Stimulated activated naive B cell treated with anti-CD40 and anti-IgM and Interleukin-4, amounts not matched to agents 10 μg/mL and 1 μg/mL and 100 μg/mL, for 72 hours (primary cell): ENCODE results near the gene ITGB4.

ENCODE experiments used
- ATAC-seq, 2 donors: fragments of 150-1000 bp; cut with Tn5 transposase; replicated peaks; 2 replicates each; pipeline ENCODE4 v1.10.0; 2021; ENCODE audit warnings: moderate library complexity in 1 of 2
- DNase-seq: peaks from one replicate; pipeline ENCODE4 v3.0.0; 2021
- H3K27ac Mint-ChIP-seq: one replicate; pipeline ENCODE4 v1.8.0; 2022; ENCODE audit warnings: mild to moderate bottlenecking, mixed read lengths
- H3K27me3 Mint-ChIP-seq, 2 donors: one replicate each; pipeline ENCODE4 v1.8.0; 2022; ENCODE audit warnings: mixed read lengths in 2 of 2
- H3K36me3 Mint-ChIP-seq, 2 donors: one replicate each; pipeline ENCODE4 v1.8.0; 2022; ENCODE audit warnings: mixed read lengths in 2 of 2, mild to moderate bottlenecking in 1 of 2
- H3K4me1 Mint-ChIP-seq, 2 donors: one replicate each; pipeline ENCODE4 v1.8.0; 2022; ENCODE audit warnings: mixed read lengths in 2 of 2, mild to moderate bottlenecking in 1 of 2
- H3K4me3 Mint-ChIP-seq, 2 donors: one replicate each; pipeline ENCODE4 v1.8.0; 2022; ENCODE audit warnings: mild to moderate bottlenecking in 2 of 2, mixed read lengths in 2 of 2, moderate library complexity in 1 of 2
- H3K9me3 Mint-ChIP-seq, 2 donors: one replicate each; pipeline ENCODE4 v1.8.0; 2022; ENCODE audit warnings: mixed read lengths in 2 of 2, mild to moderate bottlenecking in 1 of 2

Gene ITGB4

DNA sequence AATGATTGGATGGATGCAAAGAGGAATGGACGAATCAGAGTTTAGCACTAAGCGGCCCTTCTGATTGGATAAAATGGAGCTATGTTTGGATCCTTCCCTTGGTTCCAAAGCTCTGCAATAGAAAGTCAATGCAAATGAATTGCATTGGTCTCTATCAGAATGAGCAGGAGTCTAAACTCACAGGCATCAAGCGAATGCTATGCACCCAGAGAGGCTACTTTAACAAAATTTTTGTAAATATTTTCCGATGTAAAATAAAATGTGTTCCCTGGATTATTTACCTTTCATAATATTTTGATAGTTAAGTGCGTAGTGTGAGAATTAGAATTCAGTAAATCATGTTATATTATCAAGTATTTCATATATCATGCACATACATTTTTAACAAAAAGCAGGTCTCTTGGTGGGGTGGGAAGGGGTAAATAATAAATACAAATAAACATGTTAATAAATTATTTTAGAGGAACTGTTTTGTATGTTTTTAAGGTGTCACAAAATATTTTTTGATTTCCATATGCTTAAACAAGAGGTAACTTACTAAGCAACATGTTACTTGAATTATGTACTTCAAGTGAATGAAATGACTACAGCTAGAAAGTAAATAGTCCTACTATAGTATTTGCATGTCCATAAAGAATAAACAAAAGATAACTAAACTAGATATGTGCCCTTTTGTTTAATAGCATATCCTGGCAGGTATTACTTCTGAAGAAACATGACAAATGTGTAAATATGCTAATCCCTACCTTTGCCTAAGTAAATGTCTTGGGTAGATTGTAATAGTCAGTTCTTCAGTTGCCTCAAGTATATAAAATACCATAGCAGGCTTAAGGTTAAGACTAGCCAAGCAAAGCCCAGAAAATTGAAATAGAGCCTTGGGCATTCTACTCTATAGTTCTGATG is 59.0 kb downstream of the ITGB4 start:
- Mint-ChIP-seq H3K27me3 (peaks cover 5 to 6% of the 10 kb centered on the region in 2 donors), H3K27ac (peak overlapping the region; percentile 99), H3K9me3 (peaks cover 0 to 1% of the 10 kb centered on the region in 2 donors), H3K4me1 (peaks cover 29 to 63% of the 10 kb centered on the region in 2 donors), H3K4me3 (peak overlapping the region; percentile 90 to 94), H3K36me3 (peaks cover 34 to 45% of the 10 kb centered on the region in 2 donors)
- no peak for DNase-seq
- no peak for ATAC-seq

DNA sequence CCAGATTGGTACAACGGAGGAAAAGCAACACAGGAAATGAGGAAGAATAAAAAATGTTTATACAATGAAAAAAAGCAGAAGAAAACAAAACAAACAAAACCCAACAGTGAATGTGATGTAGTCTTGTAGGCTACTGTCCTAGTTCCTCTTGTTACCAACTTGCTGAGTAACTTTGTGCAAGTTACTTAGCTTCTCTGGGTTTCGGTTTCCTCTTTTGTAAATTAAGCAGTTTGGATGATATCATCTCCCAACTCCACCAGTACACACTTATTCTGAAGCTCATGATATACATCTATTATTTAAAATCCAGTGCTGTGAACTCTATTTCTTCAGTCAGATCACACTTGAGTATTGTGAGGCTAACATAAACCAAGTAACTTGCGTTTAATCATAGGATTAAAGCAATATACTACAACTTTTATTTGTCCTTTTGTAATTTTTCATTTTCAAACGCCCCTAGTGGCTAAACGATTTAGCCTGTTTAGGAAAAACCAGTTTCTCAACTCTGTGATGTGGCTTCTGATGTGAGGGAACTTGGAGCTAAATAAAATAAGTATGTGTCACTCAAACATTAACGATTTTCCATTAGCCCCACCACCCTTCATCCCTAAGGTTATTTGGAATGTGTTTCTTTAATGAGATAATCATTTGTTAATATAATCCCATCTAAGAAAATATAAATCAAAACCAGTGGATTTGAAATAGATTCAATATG is 62.0 kb downstream of the ITGB4 start:
- peaks cover 5 to 6% of the 10 kb centered on the region in 2 donors for H3K27me3 Mint-ChIP-seq
- no peak for DNase-seq
- H3K4me3 Mint-ChIP-seq = peak overlapping the region; percentile 75 to 93
- peaks cover 0 to 1% of the 10 kb centered on the region in 2 donors for H3K9me3 Mint-ChIP-seq
- peak; percentile 31 to 36 for ATAC-seq
- H3K4me1 Mint-ChIP-seq = peaks cover 27 to 52% of the 10 kb centered on the region in 2 donors
- peaks cover 15 to 32% of the 10 kb centered on the region in 2 donors for H3K36me3 Mint-ChIP-seq
- peak overlapping the region; percentile 96 for H3K27ac Mint-ChIP-seq

DNA sequence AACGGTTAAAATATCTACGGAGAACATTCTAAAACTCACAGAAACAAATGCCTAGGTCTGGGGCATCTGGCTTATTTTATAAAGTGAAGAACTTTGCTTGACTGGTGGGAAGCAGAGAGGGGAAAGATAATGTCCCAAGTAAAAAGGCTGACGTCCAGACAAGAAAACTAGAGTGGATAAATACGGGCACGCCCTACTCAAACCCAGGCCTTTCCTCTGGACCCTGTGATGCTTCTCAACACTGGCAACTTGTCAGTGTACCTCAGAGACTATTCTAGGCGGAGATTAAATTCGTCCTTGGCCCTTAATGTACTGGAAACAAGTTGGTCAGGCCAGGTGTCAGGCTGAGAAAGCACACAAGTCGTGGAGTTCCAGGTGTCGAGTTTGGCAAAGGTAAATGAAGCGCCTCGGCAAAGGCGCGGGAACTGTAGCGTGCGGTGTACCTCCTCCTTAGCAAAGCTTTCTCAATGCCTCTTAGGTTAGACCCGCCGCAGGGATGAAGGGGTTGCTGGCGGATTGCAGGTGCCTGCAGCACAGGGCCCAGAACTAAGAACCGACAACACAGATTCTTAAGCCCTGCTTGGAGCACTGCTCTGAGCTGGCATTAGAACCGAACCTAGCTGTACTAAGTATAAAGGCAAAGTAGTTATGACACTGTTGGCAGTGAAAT is 62.7 kb downstream of the ITGB4 start:
- H3K27me3 Mint-ChIP-seq = peaks cover 5 to 6% of the 10 kb centered on the region in 2 donors
- peaks cover 0 to 1% of the 10 kb centered on the region in 2 donors for H3K9me3 Mint-ChIP-seq
- peak overlapping the region; percentile 99 for H3K27ac Mint-ChIP-seq
- no peak for DNase-seq
- ATAC-seq = peak; percentile 1
- peaks cover 23 to 45% of the 10 kb centered on the region in 2 donors for H3K4me1 Mint-ChIP-seq
- H3K36me3 Mint-ChIP-seq = peaks cover 8 to 25% of the 10 kb centered on the region in 2 donors
- peak overlapping the region; percentile 87 to 93 for H3K4me3 Mint-ChIP-seq

DNA sequence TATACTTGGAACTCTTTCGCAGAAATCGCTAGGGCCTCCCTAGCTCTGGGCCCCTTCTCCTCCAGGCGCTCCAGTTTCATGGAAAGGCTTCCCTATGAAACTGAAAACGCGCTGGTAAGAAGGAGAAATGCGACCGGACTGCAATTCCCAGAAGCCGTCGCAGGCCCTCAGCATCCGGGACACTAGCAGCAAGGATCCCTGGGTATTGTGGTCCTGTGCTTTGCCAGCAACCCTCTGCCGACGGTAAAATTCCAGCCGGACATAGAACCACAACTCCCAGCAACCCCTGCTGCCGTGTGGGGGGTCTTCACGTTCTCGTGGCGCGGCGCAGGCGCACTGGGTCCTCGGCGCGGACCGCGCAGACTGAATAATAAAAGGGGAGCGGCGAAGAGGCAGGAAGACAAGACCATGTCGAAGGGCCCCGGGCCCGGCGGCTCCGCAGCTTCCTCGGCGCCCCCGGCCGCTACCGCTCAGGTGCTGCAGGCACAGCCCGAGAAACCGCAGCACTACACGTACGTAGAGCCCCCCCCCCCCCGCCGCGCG is 63.3 kb downstream of the ITGB4 start, which contains the start of gene UNK:
Gene UNK, plus strand, starts transcription at position 334 of the 543 bp plus-strand sequence. Its CDS starts 75 bp downstream, at position 409.
- Mint-ChIP-seq H3K4me3 (peak within 1 kb of the TSS; percentile 87 to 93), H3K27me3 (peaks cover 3% of the 10 kb centered on the region in 2 donors), H3K4me1 (peaks cover 22 to 43% of the 10 kb centered on the region in 2 donors), H3K27ac (peak within 1 kb of the TSS; percentile 99), H3K9me3 (peaks cover 0 to 1% of the 10 kb centered on the region in 2 donors), H3K36me3 (peaks cover 6 to 22% of the 10 kb centered on the region in 2 donors)
- ATAC-seq (peak; percentile 75 to 80), DNase-seq (peak; percentile 95)

DNA sequence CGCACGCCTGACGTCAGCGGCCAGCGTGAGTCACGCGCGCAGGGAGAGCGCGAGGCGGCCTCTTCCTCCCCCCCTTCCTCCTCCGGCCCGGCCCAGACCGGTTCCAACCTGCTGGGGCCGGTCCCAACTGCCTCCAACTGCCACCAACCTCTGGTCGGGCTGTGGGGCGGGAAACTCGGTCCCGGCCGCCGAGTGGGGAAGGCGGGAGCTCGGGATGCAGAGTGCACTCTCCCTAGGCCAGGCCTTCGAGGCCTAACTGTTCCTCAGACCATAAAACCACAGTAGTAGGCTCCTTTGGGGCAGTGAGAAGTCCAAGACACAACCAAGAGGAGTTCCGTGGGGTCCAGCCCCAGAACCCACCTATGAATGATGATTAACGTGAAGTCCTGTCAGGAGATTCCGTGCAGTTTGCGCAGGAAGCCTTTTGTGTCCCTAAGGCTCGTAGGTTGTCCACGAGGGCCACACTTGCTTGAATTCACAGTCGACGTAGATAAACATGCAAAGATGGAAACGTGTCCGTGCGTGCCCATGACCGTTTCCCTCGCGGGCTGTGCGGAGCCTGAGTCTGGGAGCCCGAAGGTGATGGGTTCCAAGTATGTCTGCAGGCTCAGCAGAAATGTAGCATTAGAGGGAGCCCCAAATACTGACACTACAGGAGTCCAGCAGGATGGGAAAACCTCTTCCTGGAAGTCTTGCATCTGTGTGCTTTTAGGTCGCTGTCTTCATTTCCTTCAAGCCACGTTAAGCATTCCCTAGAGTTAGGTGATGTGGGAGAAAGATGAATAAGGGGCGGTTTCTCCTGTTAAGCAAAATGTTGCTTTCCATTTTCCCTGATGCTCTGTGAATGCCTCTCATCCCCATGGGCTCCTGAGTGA is 64.0 kb downstream of the ITGB4 start:
- H3K9me3 Mint-ChIP-seq = peaks cover 0 to 1% of the 10 kb centered on the region in 2 donors
- ATAC-seq = peak; percentile 81 to 85

DNA sequence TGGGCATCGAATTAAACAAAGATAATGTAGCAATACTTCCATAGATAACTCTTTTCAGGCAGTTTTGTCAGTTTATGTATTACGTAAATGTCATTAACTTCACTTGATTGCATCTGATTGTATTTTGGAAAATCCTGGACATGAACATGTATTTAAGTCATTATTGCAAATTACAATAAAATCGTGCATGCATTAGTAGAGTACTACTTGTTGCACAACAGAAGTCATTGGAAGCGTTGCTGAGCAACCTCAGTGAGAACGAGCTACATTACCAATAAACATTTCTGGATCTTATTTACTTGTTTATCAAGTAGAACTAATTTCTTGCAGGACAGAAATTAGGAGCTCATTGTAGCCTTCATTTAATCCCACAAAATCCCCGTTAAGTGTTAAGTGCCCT is 70.0 kb downstream of the ITGB4 start:
- Mint-ChIP-seq H3K27me3 (no peaks in the 10 kb centered on the region), H3K27ac (no peak overlapping the region), H3K4me3 (no peak overlapping the region), H3K36me3 (peaks cover 15 to 17% of the 10 kb centered on the region in 2 donors), H3K4me1 (peaks cover 17 to 35% of the 10 kb centered on the region in 2 donors), H3K9me3 (no peaks in the 10 kb centered on the region)
- ATAC-seq (no peak), DNase-seq (no peak)

More for the DNA sequence above, 64.0 kb downstream of the ITGB4 start:
- H3K4me1 Mint-ChIP-seq = peaks cover 19 to 40% of the 10 kb centered on the region in 2 donors
- peaks cover 7 to 19% of the 10 kb centered on the region in 2 donors for H3K36me3 Mint-ChIP-seq
- H3K4me3 Mint-ChIP-seq = peak overlapping the region; percentile 87 to 93
- no peaks in the 10 kb centered on the region for H3K27me3 Mint-ChIP-seq
- DNase-seq = peak; percentile 86
- peak overlapping the region; percentile 99 for H3K27ac Mint-ChIP-seq

DNA sequence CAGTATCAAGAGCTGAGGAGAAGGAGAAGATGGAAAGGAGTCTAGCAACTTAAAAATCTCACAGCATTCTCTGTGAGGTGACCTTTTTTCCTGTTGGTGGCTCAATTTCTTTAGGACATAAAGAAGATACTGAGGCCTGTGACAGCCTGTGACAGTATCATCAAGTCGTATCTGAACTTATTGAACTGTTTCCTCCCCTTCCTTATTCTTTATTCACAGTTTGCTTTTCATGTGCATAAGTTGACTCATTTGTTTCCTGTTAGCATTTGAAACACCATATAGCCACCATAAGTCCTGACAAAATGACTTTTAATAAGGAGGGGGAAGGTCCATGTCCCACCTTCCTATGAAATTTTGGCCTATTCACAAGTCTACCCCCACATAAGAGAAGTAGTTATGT is 72.2 kb downstream of the ITGB4 start:
- no peak overlapping the region for H3K4me3 Mint-ChIP-seq
- DNase-seq = no peak
- H3K27ac Mint-ChIP-seq = no peak overlapping the region

DNA sequence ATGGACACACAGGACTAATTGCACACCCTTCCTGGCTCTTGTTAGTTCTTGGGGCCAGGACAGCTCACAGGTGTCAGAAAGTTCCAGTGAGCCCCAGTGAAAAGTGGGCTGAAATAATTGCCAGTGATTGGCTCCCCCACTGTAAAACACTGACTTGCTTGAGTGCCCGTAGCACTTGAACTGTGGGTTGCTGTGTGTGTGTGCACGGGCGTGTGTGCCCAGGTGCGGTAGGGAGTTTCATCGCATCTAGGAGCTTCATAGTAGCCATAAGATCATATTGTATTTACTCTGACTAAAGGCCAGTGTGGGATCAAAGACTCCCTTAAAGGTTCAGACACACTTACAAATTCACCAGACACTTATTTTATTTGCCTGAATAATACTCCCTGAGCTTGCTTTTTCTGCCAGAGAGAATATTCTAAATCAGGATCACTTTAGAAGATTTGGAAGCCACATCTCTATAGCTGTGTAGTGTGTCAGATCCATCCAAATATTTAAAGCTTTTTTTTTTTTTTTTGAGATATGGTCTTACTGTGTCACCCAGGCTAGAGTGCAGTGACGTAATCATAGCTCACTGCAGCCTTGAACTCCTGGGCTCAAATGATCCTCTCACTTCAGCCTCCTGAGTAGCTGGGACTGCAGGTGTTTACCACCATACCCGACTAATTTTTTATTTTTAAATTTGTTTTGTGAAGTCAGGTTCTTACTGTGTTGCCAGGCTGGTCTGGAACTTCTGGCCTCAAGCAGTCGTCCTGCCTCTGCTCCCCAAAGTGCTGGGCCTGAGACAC is 74.8 kb downstream of the ITGB4 start:
- ATAC-seq (no peak), DNase-seq (no peak)
- H3K27me3 Mint-ChIP-seq = no peaks in the 10 kb centered on the region
- no peaks in the 10 kb centered on the region for H3K9me3 Mint-ChIP-seq
- no peak overlapping the region for H3K4me3 Mint-ChIP-seq
- H3K4me1 Mint-ChIP-seq = peaks cover 15 to 30% of the 10 kb centered on the region in 2 donors
- peaks cover 17 to 28% of the 10 kb centered on the region in 2 donors for H3K36me3 Mint-ChIP-seq
- no peak overlapping the region for H3K27ac Mint-ChIP-seq

More for the DNA sequence above, 72.2 kb downstream of the ITGB4 start:
- H3K4me1 Mint-ChIP-seq = peaks cover 13 to 26% of the 10 kb centered on the region in 2 donors
- H3K27me3 Mint-ChIP-seq = no peaks in the 10 kb centered on the region
- ATAC-seq = peak in 1 of 2 donors; percentile 36
- H3K9me3 Mint-ChIP-seq = no peaks in the 10 kb centered on the region
- H3K36me3 Mint-ChIP-seq = peaks cover 15 to 17% of the 10 kb centered on the region in 2 donors

DNA sequence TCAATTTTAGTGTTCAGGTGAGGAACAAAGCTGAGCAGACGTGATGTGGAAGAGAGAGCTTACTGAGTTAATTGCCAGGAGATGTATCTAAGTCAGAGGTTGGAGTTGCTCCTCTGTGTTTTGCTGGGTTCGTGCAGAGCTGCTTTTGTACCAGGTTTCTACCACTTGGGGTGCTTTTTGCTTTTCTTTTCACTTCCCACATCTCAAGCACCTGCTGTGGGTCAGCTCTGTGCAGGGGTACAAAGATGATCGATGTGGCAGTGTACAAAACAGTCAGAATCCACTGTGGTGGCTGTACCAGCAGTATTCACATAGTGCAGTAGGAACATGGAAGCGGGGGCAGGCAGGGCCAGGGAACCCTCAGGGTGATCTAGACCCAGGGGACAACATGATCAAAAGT is 78.1 kb downstream of the ITGB4 start:
- DNase-seq = no peak
- peak; percentile 72 to 75 for ATAC-seq
- no peak overlapping the region for H3K4me3 Mint-ChIP-seq
- peaks cover 15 to 26% of the 10 kb centered on the region in 2 donors for H3K36me3 Mint-ChIP-seq
- no peaks in the 10 kb centered on the region for H3K27me3 Mint-ChIP-seq
- H3K4me1 Mint-ChIP-seq = peaks cover 11 to 27% of the 10 kb centered on the region in 2 donors
- H3K27ac Mint-ChIP-seq = peak overlapping the region; percentile 40
- no peaks in the 10 kb centered on the region for H3K9me3 Mint-ChIP-seq

DNA sequence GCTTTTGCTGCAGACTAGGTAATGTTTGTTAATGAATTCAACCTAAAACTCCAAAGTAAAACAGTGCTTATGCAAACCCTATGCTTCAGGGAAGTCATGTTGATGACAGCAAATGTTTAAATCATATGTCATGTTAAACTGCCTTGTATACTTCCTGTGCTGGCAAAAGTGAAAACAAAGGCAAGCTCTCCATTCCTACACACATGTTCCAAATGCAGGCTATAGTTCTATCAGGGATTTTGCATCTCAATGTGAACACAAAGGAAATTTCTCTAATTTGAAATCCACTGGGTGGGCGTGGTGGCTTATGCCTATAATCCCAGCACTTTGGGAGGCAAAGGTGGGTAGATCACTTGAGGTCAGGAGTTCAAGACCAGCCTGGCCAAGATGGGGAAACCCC is 82.6 kb downstream of the ITGB4 start:
- H3K36me3 Mint-ChIP-seq = peaks cover 11 to 27% of the 10 kb centered on the region in 2 donors
- no peak overlapping the region for H3K4me3 Mint-ChIP-seq
- DNase-seq = no peak
- ATAC-seq = no peak
- H3K9me3 Mint-ChIP-seq = no peaks in the 10 kb centered on the region
- peaks cover 15 to 35% of the 10 kb centered on the region in 2 donors for H3K4me1 Mint-ChIP-seq
- H3K27me3 Mint-ChIP-seq = no peaks in the 10 kb centered on the region
- no peak overlapping the region for H3K27ac Mint-ChIP-seq

DNA sequence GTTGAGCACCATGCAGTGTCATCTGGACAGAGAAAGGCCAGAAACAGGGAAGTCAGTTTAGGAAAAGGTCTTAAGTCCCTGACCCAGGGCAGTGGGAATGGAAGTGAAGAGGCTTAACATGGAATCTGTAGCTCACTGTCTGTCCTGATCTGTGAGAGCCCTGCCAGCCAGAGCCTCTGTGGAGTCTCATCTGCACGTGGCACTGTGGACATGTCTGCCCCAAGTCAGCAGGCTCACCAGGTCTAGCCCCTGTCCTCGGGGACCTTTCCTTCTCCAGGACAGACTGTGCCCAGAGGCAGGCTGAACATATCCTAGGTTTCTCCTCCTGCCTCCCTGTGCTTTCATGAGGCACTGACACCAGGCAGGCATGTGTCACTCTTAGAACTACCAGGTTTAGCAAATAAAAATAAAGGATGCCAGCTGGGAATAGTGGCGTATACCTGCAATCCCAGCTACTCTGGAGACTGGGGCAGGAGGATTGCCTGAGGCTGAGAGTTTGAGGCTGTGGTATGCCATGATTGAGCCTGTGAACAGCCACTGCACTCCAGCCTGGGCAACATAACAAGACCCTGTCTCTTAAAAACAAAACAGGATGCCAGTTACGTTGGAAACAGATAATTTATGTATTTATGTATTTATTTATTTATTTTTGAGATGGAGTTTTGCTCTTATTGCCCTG is 85.7 kb downstream of the ITGB4 start:
- DNase-seq = no peak
- no peak for ATAC-seq
- H3K36me3 Mint-ChIP-seq = peaks cover 7 to 23% of the 10 kb centered on the region in 2 donors
- no peaks in the 10 kb centered on the region for H3K27me3 Mint-ChIP-seq
- peaks cover 16 to 35% of the 10 kb centered on the region in 2 donors for H3K4me1 Mint-ChIP-seq
- H3K4me3 Mint-ChIP-seq = no peak overlapping the region
- H3K9me3 Mint-ChIP-seq = no peaks in the 10 kb centered on the region
- no peak overlapping the region for H3K27ac Mint-ChIP-seq
